ENCODE data around the gene RAP2A. TPM values are rescaled to one million over a fixed set of nuclear protein-coding genes. Genes with fewer than 3 reads are reported as not detected.

RAP2A gene
- total RNA-seq, result 40.4 and 47.0 TPM in 2 replicates

DNA sequence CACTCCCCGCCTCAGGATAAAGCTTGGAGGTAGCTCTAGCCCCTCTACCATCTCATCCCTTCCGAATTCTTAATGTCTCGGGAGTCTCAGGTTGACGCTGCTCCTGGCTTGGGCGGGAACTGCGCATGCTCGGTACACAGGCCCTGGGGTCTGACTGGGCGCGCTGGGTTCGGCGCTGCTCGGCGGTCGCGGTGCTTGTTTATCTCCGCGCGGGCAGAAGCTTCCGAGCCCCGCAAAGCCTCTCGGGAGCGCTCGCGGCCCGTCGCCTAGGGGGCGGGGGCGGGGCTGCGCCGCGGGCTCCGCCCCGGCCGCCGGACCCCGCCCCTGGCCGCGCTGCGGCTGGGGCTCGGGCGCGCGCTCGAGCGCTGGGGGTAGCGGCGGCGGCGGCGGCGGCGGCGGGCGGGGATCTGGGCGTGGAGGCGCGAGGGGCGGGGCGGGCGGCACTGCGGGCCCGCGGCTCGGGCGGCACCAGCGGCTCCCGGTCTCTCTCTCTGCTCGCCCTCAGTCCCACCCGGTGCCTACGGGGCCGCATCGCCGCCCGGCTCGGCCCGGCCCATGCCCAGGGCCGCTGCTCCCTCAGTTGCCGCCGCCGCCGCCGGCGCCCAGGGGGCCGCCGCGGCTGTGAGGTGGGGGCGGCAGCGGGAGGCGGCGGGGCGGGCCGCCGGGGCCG lies at the start of gene RAP2A:
RAP2A (plus strand) TSS at position 443 of the 670 bp plus-strand sequence. CDS start 302 bp downstream, outside the sequence.

Other genes with a start within 250 kb of the RAP2A start
- 53.8 and 76.2 TPM in 2 replicates for gene MBNL2, start 211.8 kb upstream of the RAP2A start, total RNA-seq

Measured in uterine smooth muscle cell (primary cell).